ENCODE results near the gene BHMT.
A peak's percentile ranks its signal among the peaks of the same experiment; 100 is the strongest.

BHMT gene

GRCh38 chr5:79111387-79111959 lies at the start of gene BHMT:
Gene BHMT, plus strand, starts transcription at chr5:79111809. Its CDS starts 77 bp downstream, at chr5:79111886.
- no peak for DNase-seq (ENCODE audit: low read depth, low spot score)
- H3K4me3 ChIP-seq (ENCODE audit: low read depth, low read length): no peak within 1 kb of the TSS
- POLR2A ChIA-PET: no interaction called here
- no peak for TF ChIP-seq CTCF (IDR thresholded peaks at IDR 0.05; ENCODE audit: insufficient read depth, low read length, missing control alignments)
- CTCF ChIA-PET: interaction anchor here (3.5 kb wide), 1 partner anchor 87 kb away, joined by 13 read pairs; no protein-coding TSS in a partner anchor

DNA sequence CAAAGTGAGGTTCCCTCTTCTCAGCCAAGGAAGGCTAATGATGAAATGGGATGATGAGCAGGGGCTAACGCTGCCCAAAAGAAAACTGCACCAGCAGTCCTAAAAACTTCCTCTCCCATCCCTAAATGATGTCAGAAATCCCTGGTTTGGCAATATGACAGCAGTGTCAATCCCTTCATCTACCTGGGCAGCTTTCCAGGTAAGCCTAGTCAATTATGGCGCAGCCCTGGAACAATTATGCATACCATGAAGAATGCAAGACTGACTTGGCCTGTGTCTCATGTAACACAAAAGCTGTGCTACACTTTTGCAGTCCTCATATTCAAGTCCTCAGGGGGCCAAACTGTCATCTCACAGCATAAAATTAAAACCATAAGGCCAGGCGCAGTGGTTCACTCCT lies 49.2 kb upstream of the BHMT start:
- TF ChIP-seq CTCF (IDR thresholded peaks at IDR 0.05; ENCODE audit: insufficient read depth, low read length, missing control alignments): no peak
- ChIA-PET POLR2A (no interaction called here), CTCF (interaction anchor here (0.9 to 3.8 kb wide), 2 partner anchors 38 to 42 kb away, joined by 3 to 16 read pairs; no protein-coding TSS in a partner anchor)
- H3K4me3 ChIP-seq (ENCODE audit: low read depth, low read length): no peak overlapping the region
- no peak for DNase-seq (ENCODE audit: low read depth, low spot score)

- TF ChIP-seq CTCF (IDR thresholded peaks at IDR 0.05; ENCODE audit: insufficient read depth, low read length, missing control alignments): no peak
- CTCF ChIA-PET: interaction anchor here (1.1 to 2.4 kb wide), 3 partner anchors 46 to 65 kb away, joined by 3 to 16 read pairs (median 5); no protein-coding TSS in a partner anchor
- peak within 1 kb of the TSS; percentile 47 for H3K4me3 ChIP-seq (ENCODE audit: low read depth, low read length)
- DNase-seq (ENCODE audit: low read depth, low spot score): no peak
- POLR2A ChIA-PET: interaction anchor here (0.6 to 1.2 kb wide), 2 partner anchors 37 to 45 kb away, joined by 3 read pairs; no protein-coding TSS in a partner anchor
Observed at GRCh38 chr5:79069488-79070349, 41.9 kb upstream of the BHMT start, which contains the start of the genes BHMT2 and DMGDH. Gene BHMT2, plus strand, starts transcription at chr5:79069767. Its CDS starts 16 bp downstream, at chr5:79069783. Gene DMGDH, minus strand, starts transcription at chr5:79069674. Its CDS starts 54 bp downstream, at chr5:79069620.

GRCh38 chr5:79070350-79070667 lies 41.3 kb upstream of the BHMT start:
- POLR2A ChIA-PET: interaction anchor here (1.2 kb wide), 1 partner anchor 37 kb away, joined by 3 read pairs; no protein-coding TSS in a partner anchor
- peak overlapping the region; percentile 47 for H3K4me3 ChIP-seq (ENCODE audit: low read depth, low read length)
- CTCF ChIA-PET: interaction anchor here (1.1 to 2.4 kb wide), 3 partner anchors 47 to 64 kb away, joined by 3 to 16 read pairs (median 5); no protein-coding TSS in a partner anchor
- TF ChIP-seq CTCF (IDR thresholded peaks at IDR 0.05; ENCODE audit: insufficient read depth, low read length, missing control alignments): no peak
- no peak for DNase-seq (ENCODE audit: low read depth, low spot score)

DNA sequence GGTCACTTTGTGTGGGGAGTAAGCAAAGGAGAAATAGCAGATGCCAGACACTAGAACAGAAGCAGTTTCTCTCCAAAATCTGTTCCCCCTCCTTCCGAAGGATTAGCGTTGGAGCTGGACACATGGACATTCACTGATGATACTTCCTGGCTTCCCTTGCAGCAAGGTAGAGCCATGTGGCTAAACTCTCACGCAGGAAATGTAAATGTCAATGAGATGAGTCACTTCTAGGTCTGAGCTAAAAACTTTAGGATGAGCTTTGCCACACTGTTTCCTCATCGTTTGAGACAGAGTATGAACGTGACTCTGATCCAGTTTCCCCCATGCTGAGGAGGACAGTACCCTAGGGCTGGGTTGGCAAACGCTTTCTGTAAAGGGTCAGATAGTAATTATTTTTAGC lies 37.0 kb upstream of the BHMT start:
- POLR2A ChIA-PET: no interaction called here
- peak; percentile 4 for DNase-seq (ENCODE audit: low read depth, low spot score)
- CTCF ChIA-PET: interaction anchor here (1.0 to 1.5 kb wide), 2 partner anchors 50 to 54 kb away, joined by 3 to 9 read pairs; no protein-coding TSS in a partner anchor
- no peak for TF ChIP-seq CTCF (IDR thresholded peaks at IDR 0.05; ENCODE audit: insufficient read depth, low read length, missing control alignments)
- no peak overlapping the region for H3K4me3 ChIP-seq (ENCODE audit: low read depth, low read length)

Measured in AG04449 (cell line).